ENCODE data around the gene MARCHF10. TPM values are rescaled to one million over a fixed set of nuclear protein-coding genes. Genes with fewer than 3 reads are reported as not detected.
"Not testable (repeated sequence)": the region's sequence is repeated elsewhere in the genome, so short reads cannot be mapped to it uniquely, and the experiment has no call there.

Gene MARCHF10, protein sequence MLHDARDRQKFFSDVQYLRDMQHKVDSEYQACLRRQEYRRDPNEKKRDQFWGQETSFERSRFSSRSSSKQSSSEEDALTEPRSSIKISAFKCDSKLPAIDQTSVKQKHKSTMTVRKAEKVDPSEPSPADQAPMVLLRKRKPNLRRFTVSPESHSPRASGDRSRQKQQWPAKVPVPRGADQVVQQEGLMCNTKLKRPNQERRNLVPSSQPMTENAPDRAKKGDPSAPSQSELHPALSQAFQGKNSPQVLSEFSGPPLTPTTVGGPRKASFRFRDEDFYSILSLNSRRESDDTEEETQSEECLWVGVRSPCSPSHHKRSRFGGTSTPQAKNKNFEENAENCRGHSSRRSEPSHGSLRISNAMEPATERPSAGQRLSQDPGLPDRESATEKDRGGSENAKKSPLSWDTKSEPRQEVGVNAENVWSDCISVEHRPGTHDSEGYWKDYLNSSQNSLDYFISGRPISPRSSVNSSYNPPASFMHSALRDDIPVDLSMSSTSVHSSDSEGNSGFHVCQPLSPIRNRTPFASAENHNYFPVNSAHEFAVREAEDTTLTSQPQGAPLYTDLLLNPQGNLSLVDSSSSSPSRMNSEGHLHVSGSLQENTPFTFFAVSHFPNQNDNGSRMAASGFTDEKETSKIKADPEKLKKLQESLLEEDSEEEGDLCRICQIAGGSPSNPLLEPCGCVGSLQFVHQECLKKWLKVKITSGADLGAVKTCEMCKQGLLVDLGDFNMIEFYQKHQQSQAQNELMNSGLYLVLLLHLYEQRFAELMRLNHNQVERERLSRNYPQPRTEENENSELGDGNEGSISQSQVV
- not detected in 2 replicates for total RNA-seq

DNA sequence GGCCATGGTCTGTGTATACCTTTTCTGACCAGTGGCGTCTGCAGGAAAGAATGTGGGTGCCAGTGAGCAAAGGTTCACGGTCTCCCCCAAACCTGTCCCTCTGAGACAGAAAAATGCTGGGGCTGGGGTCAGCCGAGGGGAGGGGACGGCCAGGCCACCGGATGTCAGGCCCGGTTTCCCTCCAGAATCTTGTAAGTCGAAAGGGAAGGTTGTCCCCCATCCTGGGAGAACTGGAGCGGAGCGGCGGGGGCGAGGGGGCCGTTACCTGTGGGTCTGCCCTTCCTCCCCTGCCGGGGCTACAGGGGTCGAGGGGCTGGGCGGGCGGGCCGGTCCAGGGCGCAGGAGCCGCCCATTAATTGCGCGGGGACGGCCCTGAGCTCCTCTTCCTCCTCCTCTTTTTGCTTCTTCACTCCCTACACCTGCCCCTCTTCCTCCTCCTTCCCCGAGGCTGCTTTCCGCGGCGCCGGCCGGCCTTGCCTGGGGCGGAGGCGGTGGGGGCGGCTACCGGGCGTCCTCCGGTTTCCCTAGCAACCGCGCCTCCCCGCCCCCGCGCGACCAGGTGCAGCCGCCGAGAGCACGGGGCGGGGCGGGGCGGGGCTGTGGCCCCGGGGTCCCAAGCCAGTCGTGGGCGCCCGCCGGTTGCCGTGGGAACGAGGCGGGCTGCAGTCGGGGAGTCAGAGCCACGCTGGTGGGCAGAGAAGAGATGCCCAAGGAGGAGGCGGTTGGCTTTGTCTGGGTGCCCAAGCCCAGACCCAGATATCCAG is at the start of gene MARCHF10:
MARCHF10 (minus strand) TSS at position 503 of the 764 bp plus-strand sequence. CDS start 6,579 bp downstream, outside the sequence.
- Mint-ChIP-seq H3K36me3 (ENCODE audit: low read depth) (no peaks in the 10 kb centered on the region), H3K4me1 (ENCODE audit: low read depth) (no peaks in the 10 kb centered on the region), H3K27ac (no peak within 1 kb of the TSS), H3K27me3 (ENCODE audit: insufficient read depth) (peaks cover 39% of the 10 kb centered on the region), H3K4me3 (no peak within 1 kb of the TSS), H3K9me3 (no peaks in the 10 kb centered on the region)
- no peak for DNase-seq (ENCODE audit: low spot score)
- intact Hi-C loops (cut with micrococcal nuclease) = no loop called here

DNA sequence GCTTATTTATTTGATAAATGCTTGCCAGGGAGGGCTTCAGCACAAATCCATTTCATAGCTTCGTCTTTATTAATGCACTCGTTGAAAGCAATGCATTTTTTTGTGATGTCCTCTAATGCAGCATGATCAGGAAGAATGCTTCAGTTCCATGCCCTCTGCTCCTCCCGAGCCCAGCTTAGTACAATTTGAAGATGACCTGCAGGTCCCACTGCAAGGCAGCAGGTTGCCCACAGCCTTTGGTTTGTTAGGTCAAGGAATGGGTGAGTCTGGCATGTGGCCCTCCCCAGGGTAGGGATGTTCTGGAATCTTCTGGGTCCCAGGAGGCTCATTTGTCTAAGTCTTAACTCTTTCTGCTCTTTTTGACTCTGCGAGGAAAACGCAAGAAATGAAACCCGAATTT is 49.4 kb upstream of the MARCHF10 start:
- Mint-ChIP-seq H3K27me3 (ENCODE audit: insufficient read depth) (peaks cover 2% of the 10 kb centered on the region), H3K9me3 (no peaks in the 10 kb centered on the region), H3K27ac (no peak overlapping the region), H3K4me1 (ENCODE audit: low read depth) (no peaks in the 10 kb centered on the region), H3K36me3 (ENCODE audit: low read depth) (no peaks in the 10 kb centered on the region), H3K4me3 (no peak overlapping the region)
- intact Hi-C loops (cut with micrococcal nuclease) = no loop called here
- DNase-seq (ENCODE audit: low spot score) = no peak

DNA sequence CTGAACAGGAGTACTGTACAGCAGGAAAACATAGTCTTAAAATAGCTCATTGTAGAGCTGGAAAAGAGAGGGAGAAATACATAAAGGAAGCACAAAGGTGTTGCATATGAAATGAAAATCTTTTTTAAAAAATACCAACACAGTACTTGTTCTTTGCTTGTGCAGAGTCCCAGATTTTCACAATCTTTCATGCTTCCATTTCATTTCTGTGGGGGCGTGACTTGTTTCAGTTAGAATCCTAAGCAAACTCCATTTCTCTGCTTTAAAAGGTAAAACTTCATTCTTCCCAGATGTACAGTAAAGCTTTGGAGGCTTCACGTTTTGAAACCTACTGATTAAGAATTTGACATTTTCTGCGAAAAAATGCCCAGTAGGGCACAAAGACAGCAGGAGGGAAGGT is 48.5 kb upstream of the MARCHF10 start:
- H3K36me3 Mint-ChIP-seq (ENCODE audit: low read depth) = no peaks in the 10 kb centered on the region
- intact Hi-C loops (cut with micrococcal nuclease) = no loop called here
- H3K27me3 Mint-ChIP-seq (ENCODE audit: insufficient read depth) = peaks cover 4% of the 10 kb centered on the region

DNA sequence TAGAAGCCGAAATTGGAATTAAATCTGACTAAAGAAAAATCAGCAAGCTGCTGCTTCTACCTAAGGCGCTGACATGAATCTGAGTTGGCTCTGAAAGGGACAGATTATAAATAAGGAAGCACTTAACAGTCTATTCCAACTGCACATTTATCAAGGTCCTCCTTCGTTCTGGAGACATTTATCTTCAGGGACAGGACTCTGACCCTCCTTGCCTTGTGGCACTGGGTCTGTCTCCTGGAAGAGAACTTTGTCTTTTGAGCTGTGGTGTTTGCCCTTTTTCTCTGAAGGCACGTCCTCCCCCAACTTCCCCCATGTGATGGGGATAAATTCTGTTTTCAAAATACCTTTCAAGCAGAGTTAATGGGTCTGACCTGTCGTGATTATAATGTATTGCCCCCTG is 47.0 kb upstream of the MARCHF10 start:
- H3K27me3 Mint-ChIP-seq (ENCODE audit: insufficient read depth) = peaks cover 4% of the 10 kb centered on the region
- H3K27ac Mint-ChIP-seq = no peak overlapping the region
- intact Hi-C loops (cut with micrococcal nuclease) = no loop called here
- no peaks in the 10 kb centered on the region for H3K9me3 Mint-ChIP-seq
- no peak for DNase-seq (ENCODE audit: low spot score)
- H3K36me3 Mint-ChIP-seq (ENCODE audit: low read depth) = no peaks in the 10 kb centered on the region
- no peak overlapping the region for H3K4me3 Mint-ChIP-seq
- H3K4me1 Mint-ChIP-seq (ENCODE audit: low read depth) = no peaks in the 10 kb centered on the region

More for the DNA sequence above, 48.5 kb upstream of the MARCHF10 start:
- no peak overlapping the region for H3K4me3 Mint-ChIP-seq
- H3K9me3 Mint-ChIP-seq = no peaks in the 10 kb centered on the region
- no peaks in the 10 kb centered on the region for H3K4me1 Mint-ChIP-seq (ENCODE audit: low read depth)
- DNase-seq (ENCODE audit: low spot score) = no peak
- no peak overlapping the region for H3K27ac Mint-ChIP-seq

DNA sequence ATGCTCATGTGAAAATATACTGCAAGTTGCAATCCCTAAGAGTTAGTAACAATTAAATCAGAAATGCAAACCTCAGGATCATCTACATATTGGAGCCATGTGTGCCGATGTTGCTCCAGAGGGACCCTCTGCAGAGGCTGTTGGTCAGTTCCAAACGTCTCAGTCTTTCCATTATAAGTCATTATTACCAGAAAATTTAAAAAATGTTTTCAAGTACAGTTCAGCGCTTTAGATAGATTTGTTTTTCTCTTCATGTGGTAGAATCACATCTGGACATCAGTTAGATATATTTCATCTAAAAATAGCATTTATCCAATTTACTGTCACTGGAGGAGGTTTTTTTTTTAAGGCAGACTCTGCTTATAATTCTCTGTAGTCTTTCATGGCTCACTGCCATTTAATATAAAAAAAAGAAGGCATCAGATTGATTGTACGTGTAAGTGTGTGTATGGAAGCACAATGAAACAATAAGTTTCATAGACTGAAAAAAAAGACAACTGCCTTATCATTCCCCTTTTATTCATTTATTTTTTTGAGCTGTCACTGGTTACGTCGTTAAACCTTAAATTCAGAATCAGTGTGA is 46.1 kb upstream of the MARCHF10 start:
- Mint-ChIP-seq H3K27me3 (ENCODE audit: insufficient read depth) (peaks cover 4% of the 10 kb centered on the region), H3K4me1 (ENCODE audit: low read depth) (no peaks in the 10 kb centered on the region), H3K4me3 (no peak overlapping the region), H3K36me3 (ENCODE audit: low read depth) (no peaks in the 10 kb centered on the region), H3K9me3 (no peaks in the 10 kb centered on the region), H3K27ac (no peak overlapping the region)
- intact Hi-C loops (cut with micrococcal nuclease) = no loop called here
- DNase-seq (ENCODE audit: low spot score) = no peak

DNA sequence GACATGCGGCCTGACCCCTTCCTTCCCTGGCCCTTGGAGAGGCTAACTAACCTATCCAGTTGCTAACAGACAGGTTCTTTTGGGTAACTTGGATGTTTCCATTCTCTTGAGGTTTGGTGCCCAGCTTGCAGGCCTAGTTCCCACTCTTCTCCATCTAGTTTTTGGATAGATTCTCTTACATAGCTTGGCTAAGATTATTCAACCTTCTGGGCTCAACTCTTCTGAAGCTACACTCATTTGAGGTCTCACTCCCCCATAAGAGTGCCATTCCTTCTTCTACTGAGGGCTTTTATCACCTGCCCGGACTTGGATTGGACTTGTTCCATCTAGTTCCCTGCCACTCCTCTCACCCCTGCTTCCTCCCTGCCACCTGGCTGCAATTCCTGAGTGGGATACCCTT is 44.1 kb upstream of the MARCHF10 start:
- Mint-ChIP-seq H3K4me3 (no peak overlapping the region), H3K36me3 (ENCODE audit: low read depth) (no peaks in the 10 kb centered on the region), H3K27ac (no peak overlapping the region), H3K27me3 (ENCODE audit: insufficient read depth) (peaks cover 4% of the 10 kb centered on the region), H3K4me1 (ENCODE audit: low read depth) (no peaks in the 10 kb centered on the region), H3K9me3 (no peaks in the 10 kb centered on the region)
- no peak for DNase-seq (ENCODE audit: low spot score)
- intact Hi-C loops (cut with micrococcal nuclease) = no loop called here

DNA sequence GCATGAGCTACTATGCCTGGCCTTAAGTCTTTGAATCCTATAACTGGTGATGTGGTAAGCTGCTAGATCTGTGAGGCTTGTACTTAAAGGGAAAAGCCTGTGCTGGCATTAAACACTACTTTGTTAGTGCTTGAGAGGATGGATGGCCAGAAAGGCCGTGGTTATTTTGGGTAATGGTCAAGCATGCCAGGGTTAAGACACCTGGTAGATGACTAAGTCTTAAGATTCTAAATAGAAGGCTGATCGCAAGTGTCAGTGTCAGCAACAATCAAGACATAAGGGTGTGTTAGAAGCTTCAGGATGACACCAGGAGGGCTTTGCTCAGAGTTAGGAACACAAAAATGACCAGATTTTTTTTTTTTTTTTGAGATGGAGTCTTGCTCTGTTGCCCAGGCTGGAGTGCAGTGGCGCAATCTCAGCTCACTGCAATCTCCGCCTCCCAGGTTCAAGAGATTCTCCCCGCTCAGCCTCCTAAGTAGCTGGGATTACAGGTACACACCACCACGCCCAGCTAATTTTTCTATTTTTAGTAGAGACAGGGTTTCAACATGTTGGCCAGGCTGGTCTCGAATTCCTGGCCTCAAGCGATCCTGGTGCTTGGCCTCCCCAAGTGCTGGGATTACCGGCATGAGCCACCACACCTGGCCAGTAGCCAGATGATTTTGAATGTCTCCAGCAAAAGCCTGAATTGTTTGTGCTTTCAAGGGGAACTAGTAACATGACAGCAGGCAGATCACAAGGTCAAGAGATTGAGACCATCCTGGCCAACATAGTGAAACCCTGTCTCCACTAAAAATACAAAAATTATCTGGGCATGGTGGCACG is 41.7 kb upstream of the MARCHF10 start:
- H3K36me3 Mint-ChIP-seq (ENCODE audit: low read depth); H3K9me3 Mint-ChIP-seq; H3K27me3 Mint-ChIP-seq (ENCODE audit: insufficient read depth); H3K4me1 Mint-ChIP-seq (ENCODE audit: low read depth); DNase-seq (ENCODE audit: low spot score); intact Hi-C loops (cut with micrococcal nuclease); H3K27ac Mint-ChIP-seq; H3K4me3 Mint-ChIP-seq: not testable (repeated sequence)

DNA sequence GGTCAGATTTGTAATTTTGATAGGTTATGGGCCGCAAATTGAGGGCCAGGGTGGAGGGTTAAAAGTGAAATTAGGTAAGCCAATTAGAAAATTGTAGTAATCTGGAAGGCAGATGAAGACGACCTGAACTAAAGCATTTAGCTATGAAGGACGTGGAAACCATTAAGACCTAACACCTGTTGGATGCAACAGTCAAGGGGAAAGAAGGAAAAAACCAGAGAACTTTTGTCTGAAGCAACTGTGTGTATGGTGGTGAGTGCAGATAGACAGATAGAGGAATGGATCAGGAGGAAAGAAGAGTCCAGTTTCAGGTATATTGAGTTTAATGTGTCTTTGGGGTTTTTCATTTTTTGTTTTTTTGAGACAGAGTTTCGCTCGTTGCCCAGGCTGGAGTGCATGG is 40.2 kb upstream of the MARCHF10 start:
- Mint-ChIP-seq H3K4me1 (ENCODE audit: low read depth) (no peaks in the 10 kb centered on the region), H3K9me3 (no peaks in the 10 kb centered on the region), H3K36me3 (ENCODE audit: low read depth) (no peaks in the 10 kb centered on the region), H3K27me3 (ENCODE audit: insufficient read depth) (peaks cover 11% of the 10 kb centered on the region), H3K4me3 (no peak overlapping the region), H3K27ac (no peak overlapping the region)
- intact Hi-C loops (cut with micrococcal nuclease) = no loop called here
- no peak for DNase-seq (ENCODE audit: low spot score)

DNA sequence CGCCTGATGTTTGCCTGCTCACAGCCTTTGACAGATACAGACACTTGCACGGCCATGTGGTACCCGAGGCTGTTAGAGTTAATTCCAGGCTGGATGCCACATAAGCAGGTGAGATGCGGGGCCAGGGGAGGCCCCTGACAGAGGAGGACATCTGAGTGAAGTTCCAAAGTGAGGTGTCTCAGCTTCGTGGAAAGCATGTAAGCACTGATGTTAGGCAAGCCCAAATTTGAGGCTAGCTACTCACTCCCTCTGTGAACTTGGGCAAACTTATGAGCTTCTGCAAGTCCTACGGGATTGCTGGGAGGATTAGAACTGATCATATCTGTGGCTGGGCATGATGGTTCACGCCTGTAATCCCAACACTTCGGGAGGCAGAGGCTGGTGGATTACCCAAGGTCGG is 39.3 kb upstream of the MARCHF10 start:
- Mint-ChIP-seq H3K27ac (no peak overlapping the region), H3K27me3 (ENCODE audit: insufficient read depth) (peaks cover 8% of the 10 kb centered on the region), H3K9me3 (no peaks in the 10 kb centered on the region), H3K4me1 (ENCODE audit: low read depth) (no peaks in the 10 kb centered on the region), H3K4me3 (no peak overlapping the region), H3K36me3 (ENCODE audit: low read depth) (no peaks in the 10 kb centered on the region)
- no peak for DNase-seq (ENCODE audit: low spot score)
- intact Hi-C loops (cut with micrococcal nuclease) = no loop called here

DNA sequence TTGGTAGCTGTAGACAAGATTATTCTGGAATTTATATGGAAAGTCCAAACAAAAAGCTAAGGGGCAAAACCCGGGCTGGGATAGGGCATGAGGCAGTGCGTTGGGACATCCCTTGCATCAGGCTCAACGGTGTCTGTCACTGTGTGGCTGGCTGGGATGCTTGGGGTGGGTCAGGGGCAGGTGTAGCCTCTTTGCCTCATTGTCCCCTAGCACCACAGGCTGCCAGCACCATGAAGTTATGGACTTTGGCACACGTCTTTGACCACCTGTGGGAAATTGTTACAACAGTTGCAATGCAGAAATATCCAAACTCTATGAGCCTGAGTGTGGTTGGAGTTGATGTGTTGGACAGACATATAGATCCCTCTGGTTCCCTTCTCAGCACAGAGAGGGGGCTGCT is 32.8 kb upstream of the MARCHF10 start:
- intact Hi-C loops (cut with micrococcal nuclease) = no loop called here
- Mint-ChIP-seq H3K4me3 (no peak overlapping the region), H3K4me1 (ENCODE audit: low read depth) (no peaks in the 10 kb centered on the region), H3K27me3 (ENCODE audit: insufficient read depth) (peaks cover 23% of the 10 kb centered on the region), H3K36me3 (ENCODE audit: low read depth) (no peaks in the 10 kb centered on the region), H3K9me3 (no peaks in the 10 kb centered on the region), H3K27ac (no peak overlapping the region)
- DNase-seq (ENCODE audit: low spot score) = no peak

DNA sequence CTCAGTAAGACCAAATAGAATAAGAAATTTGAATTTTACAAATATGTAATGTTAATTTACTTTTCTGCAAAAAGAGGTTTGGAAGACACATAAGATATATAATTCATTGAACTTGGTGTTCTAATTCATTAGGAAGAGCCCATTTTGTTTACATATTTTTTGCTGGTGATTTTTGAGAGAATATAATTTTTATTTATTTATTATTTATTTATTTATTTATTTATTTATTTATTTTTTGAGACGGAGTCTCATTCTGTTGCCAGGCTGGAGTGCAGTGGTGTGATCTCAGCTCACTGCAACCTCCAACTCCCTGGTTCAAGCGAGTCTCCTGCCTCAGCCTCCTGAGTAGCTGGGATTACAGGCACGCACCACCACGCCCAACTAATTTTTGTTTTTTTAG is 25.7 kb upstream of the MARCHF10 start:
- H3K4me3 Mint-ChIP-seq; H3K27me3 Mint-ChIP-seq (ENCODE audit: insufficient read depth); H3K4me1 Mint-ChIP-seq (ENCODE audit: low read depth); intact Hi-C loops (cut with micrococcal nuclease); H3K36me3 Mint-ChIP-seq (ENCODE audit: low read depth); H3K9me3 Mint-ChIP-seq; H3K27ac Mint-ChIP-seq; DNase-seq (ENCODE audit: low spot score): not testable (repeated sequence)

DNA sequence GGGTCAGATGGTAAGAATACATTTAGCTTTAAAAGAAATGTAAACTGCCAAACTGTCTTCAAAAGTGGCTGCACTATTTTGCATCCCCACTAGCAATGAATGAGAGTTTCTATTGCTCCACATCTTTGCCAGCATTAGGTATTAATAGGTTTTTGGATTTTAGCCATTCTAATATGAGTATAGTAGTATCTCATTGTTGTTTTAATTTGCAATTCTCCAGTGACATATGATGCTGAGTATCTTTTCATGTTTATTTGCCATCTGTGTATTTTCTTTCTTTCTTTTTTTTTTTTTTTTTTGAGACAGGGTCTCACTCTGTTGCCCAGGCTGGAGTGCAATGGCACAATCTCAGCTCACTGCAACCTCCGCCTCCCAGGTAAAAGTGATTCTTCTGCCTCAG is 24.3 kb upstream of the MARCHF10 start:
- intact Hi-C loops (cut with micrococcal nuclease) = no loop called here
- no peak for DNase-seq (ENCODE audit: low spot score)

More for the DNA sequence above, 24.3 kb upstream of the MARCHF10 start:
- H3K27ac Mint-ChIP-seq = no peak overlapping the region
- H3K4me3 Mint-ChIP-seq = no peak overlapping the region
- H3K27me3 Mint-ChIP-seq (ENCODE audit: insufficient read depth) = peaks cover 4% of the 10 kb centered on the region
- no peaks in the 10 kb centered on the region for H3K9me3 Mint-ChIP-seq
- no peaks in the 10 kb centered on the region for H3K36me3 Mint-ChIP-seq (ENCODE audit: low read depth)
- H3K4me1 Mint-ChIP-seq (ENCODE audit: low read depth) = no peaks in the 10 kb centered on the region
